Measurements from ENCODE around the gene CEP104.

GRCh38 chr1:3865606-3866160, 8.7 kb upstream of the CEP104 start:
- TF ChIP-seq CTCF (conservative IDR thresholded peaks at IDR 0.05) (no peak), ZFX (IDR thresholded peaks at IDR 0.05) (no peak)

Measured in C4-2B (cell line).